K562 (cell line): ENCODE measurements around the gene TUFM. TPM values are rescaled to one million over a fixed set of nuclear protein-coding genes. Genes with fewer than 3 reads are reported as not detected.

Source experiments
- CEBPG ChIP-seq, 3 experiments: fragments of 200-800 bp in 1 of 3; sonication (Bioruptor generic) in 1 of 3; sonication (generic) in 1 of 3; formaldehyde crosslinking in 1 of 3; IDR thresholded peaks in 2 of 3; conservative IDR thresholded peaks in 1 of 3; 2 replicates each; pipeline versions ENCODE4 v1.6.1 to v1.8.0; 2016 to 2022; ENCODE audit warnings: missing compliant biosample characterization in 2 of 3, missing genetic modification characterization in 2 of 3, mild to moderate bottlenecking in 1 of 3, missing genetic modification reagents in 1 of 3
- DPF2 ChIP-seq: fragments of 450-650 bp; IDR thresholded peaks from 2 replicates; pipeline ENCODE4 v1.6.1; 2016
- E2F8 ChIP-seq: fragments of 450-650 bp; IDR thresholded peaks from 2 replicates; pipeline ENCODE4 v1.7.1; 2018; ENCODE audit warnings: mild to moderate bottlenecking, low read depth; ENCODE audit not compliant: partially characterized antibody
- EHMT2 ChIP-seq: fragments of 450-650 bp; IDR thresholded peaks from 2 replicates; pipeline ENCODE4 v1.6.1; 2018; ENCODE audit warnings: antibody characterized with exemption
- HMG20A ChIP-seq: fragments of 450-650 bp; formaldehyde crosslinking; conservative IDR thresholded peaks from 2 replicates; pipeline ENCODE4 v1.4.0; 2020; ENCODE audit warnings: mild to moderate bottlenecking, mixed read lengths
- NFXL1 ChIP-seq: fragments of 450-650 bp; formaldehyde crosslinking; IDR thresholded peaks from 2 replicates; pipeline ENCODE4 v1.4.0; 2021; ENCODE audit warnings: mild to moderate bottlenecking
- SFPQ ChIP-seq: fragments of 200-400 bp; formaldehyde crosslinking; IDR thresholded peaks from 2 replicates; pipeline ENCODE4 v1.6.1; 2017; ENCODE audit warnings: mild to moderate bottlenecking, low read depth, low read length, moderate library complexity
- SMAD4 ChIP-seq: fragments of 250-450 bp; sonication (Bioruptor Pico); conservative IDR thresholded peaks from 2 replicates; pipeline ENCODE4 v1.8.0; 2021; ENCODE audit warnings: inconsistent platforms, mild to moderate bottlenecking, moderate library complexity
- STAT6 ChIP-seq: sonication (generic); formaldehyde crosslinking; IDR thresholded peaks from 2 replicates; pipeline ENCODE4 v1.8.1; 2023; ENCODE audit warnings: mild to moderate bottlenecking, missing genetic modification reagents
- TEAD4 ChIP-seq, 2 experiments: sonication (generic) in 1 of 2; formaldehyde crosslinking in 1 of 2; IDR thresholded peaks; 2 replicates each; pipeline versions ENCODE4 v1.6.1 to v1.8.0; 2012 to 2022; ENCODE audit warnings: borderline replicate concordance in 1 of 2, inconsistent platforms in 1 of 2, low read length in 1 of 2, mild to moderate bottlenecking in 1 of 2, missing genetic modification reagents in 1 of 2
- USF1 ChIP-seq: sonication (generic); formaldehyde crosslinking; IDR thresholded peaks from 2 replicates; pipeline ENCODE4 v1.9.0; 2022; ENCODE audit warnings: mild to moderate bottlenecking, missing genetic modification reagents
- ZNF445 ChIP-seq: fragments of 250-450 bp; sonication (Bioruptor Pico); IDR thresholded peaks from 2 replicates; pipeline ENCODE4 v1.4.0; 2020; ENCODE audit warnings: low read depth, mild to moderate bottlenecking, moderate library complexity
- polyA plus RNA-seq, 8 experiments: library from polyadenylated mRNA; depleted of rRNA in 4 of 8; stranded (reverse) in 5 of 8; unstranded in 3 of 8; fragments of >200 nt; fragmentation: Nextera tagmentation in 2 of 8; fragmentation: Illumina TruSeq in 1 of 8; extraction: Ambion mirVana in 2 of 8; extraction: Trizol in 1 of 8; gene quantifications; 2 replicates each; pipeline versions ENCODE4 v1.2.1 to v1.2.3, GENCODE V29; 2011 to 2014; ENCODE audit warnings: inconsistent platforms in 1 of 8, missing spikeins in 1 of 8
- total RNA-seq, 7 experiments: library from RNA; depleted of rRNA in 6 of 7; stranded (reverse); fragments of >200 nt in 6 of 7; fragmentation: Illumina TruSeq in 2 of 7; extraction: Trizol in 2 of 7; gene quantifications; 2 replicates each; pipeline versions ENCODE4 v1.2.1 to v1.2.3, GENCODE V29; 2011 to 2021; ENCODE audit warnings: low replicate concordance in 1 of 7

The TUFM gene
- total and polyA plus RNA-seq, 9 of the 15 experiments (the other 6 are each of a cell fraction or from before 2014, with no cell fraction given), result 34.1 to 434 (median 256) TPM

- TF ChIP-seq E2F8 (peak; percentile 90), SFPQ (no peak), ZNF445 (CRISPR knock-in tag) (no peak), DPF2 (no peak; the same call in 1 of the 2 replicates), CEBPG (CRISPR knock-in tag; IDR thresholded peaks at IDR 0.05) (no peak), CEBPG (tag; conservative IDR thresholded peaks at IDR 0.05 in 1 of 2, IDR thresholded peaks at IDR 0.05 in 1 of 2) (no peak), SMAD4 (CRISPR knock-in tag) (peak; percentile 95), USF1 (CRISPR knock-in tag) (no peak; the same call in 1 of the 2 replicates), STAT6 (CRISPR knock-in tag) (0 out of 2 replicates have a peak, but pooled peaks have one; percentile 74), NFXL1 (no peak), EHMT2 (no peak), HMG20A (CRISPR knock-in tag) (no peak), TEAD4 (IDR thresholded peaks at IDR 0.05; ENCODE audit: low read length) (peak; percentile 30; the same call in 1 of the 2 replicates), TEAD4 (CRISPR knock-in tag; IDR thresholded peaks at IDR 0.05; ENCODE audit: borderline replicate concordance) (no peak)
These were observed at the start of gene TUFM (continued) for GRCh38 chr16:28846080-28846932.
